ENCODE data around the gene CLCA2. TPM values are rescaled to one million over a fixed set of nuclear protein-coding genes. Genes with fewer than 3 reads are reported as not detected.

Gene CLCA2
- total RNA-seq, 1 experiment from 2014 or later, result not detected

- Histone ChIP-seq H2AK5ac (ENCODE audit: insufficient read length, low read length) (no peak overlapping the region), H3K27me3 (ENCODE audit: insufficient read depth, low read length) (no peaks in the 10 kb centered on the region), H3K27ac (ENCODE audit: insufficient read length, low read depth, low read length) (no peak overlapping the region), H3K14ac (ENCODE audit: insufficient read depth, low read length) (no peak overlapping the region), H2AFZ (ENCODE audit: low read length) (no peak overlapping the region), H4K8ac (replicated peaks; ENCODE audit: insufficient read length, low read depth, low read length) (no peak overlapping the region), H4K91ac (ENCODE audit: insufficient read length, low read depth, low read length) (no peak overlapping the region), H3K9ac (ENCODE audit: extremely low read depth, insufficient read length, low read length) (no peak overlapping the region), H3K79me2 (ENCODE audit: insufficient read depth, low read length) (no peaks in the 10 kb centered on the region), H3K56ac (ENCODE audit: insufficient read length, low read depth, low read length) (no peak overlapping the region), H4K20me1 (ENCODE audit: control insufficient read depth, insufficient read depth, insufficient read length) (no peaks in the 10 kb centered on the region), H3K23ac (ENCODE audit: insufficient read length, low read depth, low read length) (no peak overlapping the region), H3K4ac (ENCODE audit: low read depth, low read length) (no peak overlapping the region), H3K79me1 (ENCODE audit: insufficient read depth, low read depth, low read length, poor library complexity, severe bottlenecking) (no peaks in the 10 kb centered on the region), H3K4me1 (ENCODE audit: insufficient read depth, low read length) (no peaks in the 10 kb centered on the region), H2BK5ac (ENCODE audit: insufficient read length, low read length) (no peak overlapping the region), H2BK15ac (ENCODE audit: low read depth, low read length) (no peak overlapping the region), H2BK20ac (ENCODE audit: low read depth, low read length, poor library complexity, severe bottlenecking) (no peak overlapping the region), H3K23me2 (ENCODE audit: insufficient read length, low read depth, low read length, poor library complexity, severe bottlenecking) (peaks cover 2% of the 10 kb centered on the region), H3T11ph (ENCODE audit: low read length) (no peak overlapping the region), H4K5ac (ENCODE audit: insufficient read length, low read depth, low read length) (no peak overlapping the region), H3K4me2 (ENCODE audit: insufficient read depth, insufficient read length, low read length) (no peak overlapping the region), H3K9me3 (ENCODE audit: control insufficient read depth, low read depth, low read length) (no peaks in the 10 kb centered on the region), H3K18ac (ENCODE audit: insufficient read length, low read depth, low read length) (no peak overlapping the region), H2BK12ac (ENCODE audit: insufficient read length, low read depth, low read length) (no peak overlapping the region), H2BK120ac (ENCODE audit: low read depth, low read length, poor library complexity, severe bottlenecking) (no peak overlapping the region)
- Mint-ChIP-seq H3K4me3 (no peak overlapping the region), H3K9me3 (no peaks in the 10 kb centered on the region; a peak in 1 of 5 replicates), H3K4me1 (peaks cover 5 to 9% of the 10 kb centered on the region in 2 experiments), H3K27me3 (ENCODE audit: low read depth) (no peaks in the 10 kb centered on the region), H3K27ac (no peak overlapping the region; a peak in 2 of 7 replicates), H3K36me3 (ENCODE audit: insufficient read depth in 1 of 3, low read depth in 3 of 3) (no peaks in the 10 kb centered on the region)
- no peak for DNase-seq
- no CpG with 5 or more reads among the region's 4 CpGs for WGBS (ENCODE audit: extremely low coverage, insufficient read length, low lambda C conversion rate)
- TF ChIP-seq CTCF (conservative IDR thresholded peaks at IDR 0.05), result no peak
Observed at GRCh38 chr1:86487811-86488141, 63.8 kb downstream of the CLCA2 start.

All from H9 (cell line).